Fibroblast of lung (primary cell): ENCODE results near the gene C10orf71. TPM values are rescaled to one million over a fixed set of nuclear protein-coding genes. Genes with fewer than 3 reads are reported as not detected.

Experiments used
- DNase-seq, 2 donors: peaks; one replicate each; pipeline versions ENCODE4 v3.0.0 to v3.0.0-alpha.2; 2010; ENCODE audit warnings: low read depth in 2 of 2
- H2AFZ ChIP-seq: 2 replicates; pipeline ENCODE4 v1.5.1; 2012; ENCODE audit warnings: low read length, control low read depth, inconsistent platforms
- H3K27ac ChIP-seq: 2 replicates; pipeline ENCODE4 v1.5.1; 2011; ENCODE audit warnings: low read length, control low read depth; ENCODE audit not compliant: insufficient read depth
- H3K27me3 ChIP-seq: 2 replicates; pipeline ENCODE4 v1.5.1; 2011; ENCODE audit warnings: mild to moderate bottlenecking, low read length; ENCODE audit not compliant: control insufficient read depth, insufficient read depth
- H3K36me3 ChIP-seq: 2 replicates; pipeline ENCODE4 v1.5.1; 2011; ENCODE audit warnings: low read length; ENCODE audit not compliant: control insufficient read depth, insufficient read depth
- H3K4me1 ChIP-seq: 2 replicates; pipeline ENCODE4 v1.5.1; 2011; ENCODE audit warnings: low read length; ENCODE audit not compliant: control insufficient read depth, insufficient read depth; ENCODE audit errors: extremely low read depth
- H3K4me2 ChIP-seq: 2 replicates; pipeline ENCODE4 v1.5.1; 2011; ENCODE audit warnings: low read length, control low read depth; ENCODE audit not compliant: insufficient read depth; ENCODE audit errors: extremely low read depth
- H3K4me3 ChIP-seq, 4 experiments: fragments of 200-600 bp in 1 of 4; sonication (generic) in 1 of 4; replicated peaks in 1 of 4; 2 replicates each; pipeline ENCODE4 v1.5.1; 2011 to 2016; ENCODE audit warnings: low read length in 4 of 4, low read depth in 3 of 4, mild to moderate bottlenecking in 3 of 4, control low read depth in 2 of 4, inconsistent platforms in 1 of 4, mixed read lengths in 1 of 4; ENCODE audit not compliant: insufficient read depth in 1 of 4; ENCODE audit errors: control extremely low read depth in 1 of 4
- H3K79me2 ChIP-seq: 2 replicates; pipeline ENCODE4 v1.5.1; 2012; ENCODE audit warnings: mild to moderate bottlenecking, low read length, inconsistent platforms; ENCODE audit not compliant: control insufficient read depth, insufficient read depth
- H3K9ac ChIP-seq: 2 replicates; pipeline ENCODE4 v1.5.1; 2011; ENCODE audit warnings: mild to moderate bottlenecking, low read length, control low read depth; ENCODE audit not compliant: insufficient read depth
- H3K9me3 ChIP-seq: 2 replicates; pipeline ENCODE4 v1.5.1; 2012; ENCODE audit warnings: low read depth, low read length; ENCODE audit not compliant: control insufficient read depth, insufficient read depth
- H4K20me1 ChIP-seq: 2 replicates; pipeline ENCODE4 v1.5.1; 2011; ENCODE audit warnings: low read length; ENCODE audit not compliant: control insufficient read depth, insufficient read depth; ENCODE audit errors: extremely low read depth
- CTCF ChIP-seq, 2 donors: IDR thresholded peaks in 1 of 2; conservative IDR thresholded peaks in 1 of 2; 1 replicate in 1 of 2; 2 replicates in 1 of 2; pipeline ENCODE4 v1.5.1; 2011 to 2012; ENCODE audit warnings: low read length in 2 of 2, control low read depth in 1 of 2, inconsistent platforms in 1 of 2, low read depth in 1 of 2, mild to moderate bottlenecking in 1 of 2
- EZH2 ChIP-seq: IDR thresholded peaks from 2 replicates; pipeline ENCODE4 v1.5.1; 2012; ENCODE audit warnings: low read length, control low read depth, mild to moderate bottlenecking; ENCODE audit errors: missing control alignments
- polyA minus RNA-seq: library from RNA; depleted of rRNA, polyadenylated mRNA; stranded (reverse); fragments of >200 nt; gene quantifications from 2 replicates; pipeline ENCODE4 v1.2.3, GENCODE V29; 2011; ENCODE audit warnings: low replicate concordance
- polyA plus RNA-seq, 2 donors: library from polyadenylated mRNA; depleted of rRNA in 1 of 2; stranded (reverse) in 1 of 2; unstranded in 1 of 2; fragments of >200 nt; gene quantifications; 2 replicates each; pipeline ENCODE4 v1.2.1, GENCODE V29; 2011 to 2012; ENCODE audit warnings: missing spikeins in 1 of 2
- total RNA-seq: library from RNA; depleted of rRNA; stranded (reverse); fragments of >200 nt; gene quantifications from 2 replicates; pipeline ENCODE4 v1.2.1, GENCODE V29; 2014

Gene C10orf71
- total RNA-seq (not detected in 2 replicates), polyA plus RNA-seq (not detected in 2 replicates), polyA minus RNA-seq (not detected in 2 replicates)
- not detected in 2 replicates for polyA plus RNA-seq (2012)

- H3K27ac ChIP-seq, result no peak within 1 kb of the TSS
- no peaks in the 10 kb centered on the region for H3K36me3 ChIP-seq
- no peak within 1 kb of the TSS for H3K9ac ChIP-seq
- no peak for TF ChIP-seq CTCF (conservative IDR thresholded peaks at IDR 0.05 in 1 of 2, IDR thresholded peaks at IDR 0.05 in 1 of 2; ENCODE audit: low read depth in 1 of 2, low read length in 2 of 2)
- TF ChIP-seq EZH2, result no peak
- H3K9me3 ChIP-seq, result no peaks in the 10 kb centered on the region
- no peak within 1 kb of the TSS for H3K4me2 ChIP-seq
- DNase-seq, result no peak
- H3K27me3 ChIP-seq, result peaks cover 11% of the 10 kb centered on the region
- H4K20me1 ChIP-seq, result no peaks in the 10 kb centered on the region
- H3K79me2 ChIP-seq, result no peaks in the 10 kb centered on the region
- H3K4me3 ChIP-seq, result no peak within 1 kb of the TSS
- H2AFZ ChIP-seq, result no peak within 1 kb of the TSS
- H3K4me1 ChIP-seq, result no peaks in the 10 kb centered on the region
Observed at GRCh38 chr10:49298983-49299815, at the start of gene C10orf71. C10orf71 (plus strand) TSS chr10:49299170; CDS start chr10:49322546, 23,376 bp downstream.

GRCh38 chr10:49252313-49253034 lies 46.5 kb upstream of the C10orf71 start:
- H3K4me2 ChIP-seq, result no peak overlapping the region

More at GRCh38 chr10:49252313-49253034, 46.5 kb upstream of the C10orf71 start:
- Histone ChIP-seq H4K20me1 (no peaks in the 10 kb centered on the region), H3K27me3 (peaks cover 3% of the 10 kb centered on the region), H2AFZ (no peak overlapping the region), H3K27ac (no peak overlapping the region), H3K79me2 (no peaks in the 10 kb centered on the region), H3K9me3 (no peaks in the 10 kb centered on the region), H3K36me3 (no peaks in the 10 kb centered on the region), H3K4me1 (no peaks in the 10 kb centered on the region), H3K4me3 (no peak overlapping the region), H3K9ac (no peak overlapping the region)
- no peak for DNase-seq
- no peak for TF ChIP-seq EZH2
- no peak for TF ChIP-seq CTCF (conservative IDR thresholded peaks at IDR 0.05 in 1 of 2, IDR thresholded peaks at IDR 0.05 in 1 of 2; ENCODE audit: low read depth in 1 of 2, low read length in 2 of 2)
